ENCODE results near the gene UBE2G1. TPM values are rescaled to one million over a fixed set of nuclear protein-coding genes. Genes with fewer than 3 reads are reported as not detected.

UBE2G1 gene
- total and polyA plus RNA-seq, 2 of the 13 experiments (the other 11 are each of a cell fraction or from before 2014, with no cell fraction given) = 27.9 to 42.6 TPM

DNA sequence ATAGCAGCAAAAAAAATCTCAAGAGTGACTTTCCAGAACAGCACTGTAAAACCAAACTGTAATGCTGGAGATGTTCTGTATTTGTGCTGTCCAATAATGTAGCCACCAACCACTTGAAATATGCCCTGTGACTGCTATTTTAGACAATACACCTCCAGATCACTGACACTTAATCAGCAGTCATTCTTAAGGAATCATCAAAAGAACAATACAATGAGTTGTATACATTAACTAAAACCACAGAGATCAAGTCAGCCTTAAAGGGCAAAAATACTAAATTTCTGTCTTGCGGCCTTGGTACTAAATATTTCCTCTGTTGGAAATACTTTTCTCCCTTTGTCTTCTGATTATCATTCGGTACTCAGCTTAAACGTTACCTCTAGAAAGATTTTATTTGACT lies 69.1 kb downstream of the UBE2G1 start (continued):
- TF ChIP-seq, protein P1, sequence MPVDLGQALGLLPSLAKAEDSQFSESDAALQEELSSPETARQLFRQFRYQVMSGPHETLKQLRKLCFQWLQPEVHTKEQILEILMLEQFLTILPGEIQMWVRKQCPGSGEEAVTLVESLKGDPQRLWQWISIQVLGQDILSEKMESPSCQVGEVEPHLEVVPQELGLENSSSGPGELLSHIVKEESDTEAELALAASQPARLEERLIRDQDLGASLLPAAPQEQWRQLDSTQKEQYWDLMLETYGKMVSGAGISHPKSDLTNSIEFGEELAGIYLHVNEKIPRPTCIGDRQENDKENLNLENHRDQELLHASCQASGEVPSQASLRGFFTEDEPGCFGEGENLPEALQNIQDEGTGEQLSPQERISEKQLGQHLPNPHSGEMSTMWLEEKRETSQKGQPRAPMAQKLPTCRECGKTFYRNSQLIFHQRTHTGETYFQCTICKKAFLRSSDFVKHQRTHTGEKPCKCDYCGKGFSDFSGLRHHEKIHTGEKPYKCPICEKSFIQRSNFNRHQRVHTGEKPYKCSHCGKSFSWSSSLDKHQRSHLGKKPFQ (CRISPR knock-in tag; IDR thresholded peaks at IDR 0.05; ENCODE audit: insufficient replicate concordance) = no peak
- TF ChIP-seq, protein P2, sequence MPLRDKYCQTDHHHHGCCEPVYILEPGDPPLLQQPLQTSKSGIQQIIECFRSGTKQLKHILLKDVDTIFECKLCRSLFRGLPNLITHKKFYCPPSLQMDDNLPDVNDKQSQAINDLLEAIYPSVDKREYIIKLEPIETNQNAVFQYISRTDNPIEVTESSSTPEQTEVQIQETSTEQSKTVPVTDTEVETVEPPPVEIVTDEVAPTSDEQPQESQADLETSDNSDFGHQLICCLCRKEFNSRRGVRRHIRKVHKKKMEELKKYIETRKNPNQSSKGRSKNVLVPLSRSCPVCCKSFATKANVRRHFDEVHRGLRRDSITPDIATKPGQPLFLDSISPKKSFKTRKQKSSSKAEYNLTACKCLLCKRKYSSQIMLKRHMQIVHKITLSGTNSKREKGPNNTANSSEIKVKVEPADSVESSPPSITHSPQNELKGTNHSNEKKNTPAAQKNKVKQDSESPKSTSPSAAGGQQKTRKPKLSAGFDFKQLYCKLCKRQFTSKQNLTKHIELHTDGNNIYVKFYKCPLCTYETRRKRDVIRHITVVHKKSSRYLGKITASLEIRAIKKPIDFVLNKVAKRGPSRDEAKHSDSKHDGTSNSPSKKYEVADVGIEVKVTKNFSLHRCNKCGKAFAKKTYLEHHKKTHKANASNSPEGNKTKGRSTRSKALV (CRISPR knock-in tag; IDR thresholded peaks at IDR 0.05) = no peak

DNA sequence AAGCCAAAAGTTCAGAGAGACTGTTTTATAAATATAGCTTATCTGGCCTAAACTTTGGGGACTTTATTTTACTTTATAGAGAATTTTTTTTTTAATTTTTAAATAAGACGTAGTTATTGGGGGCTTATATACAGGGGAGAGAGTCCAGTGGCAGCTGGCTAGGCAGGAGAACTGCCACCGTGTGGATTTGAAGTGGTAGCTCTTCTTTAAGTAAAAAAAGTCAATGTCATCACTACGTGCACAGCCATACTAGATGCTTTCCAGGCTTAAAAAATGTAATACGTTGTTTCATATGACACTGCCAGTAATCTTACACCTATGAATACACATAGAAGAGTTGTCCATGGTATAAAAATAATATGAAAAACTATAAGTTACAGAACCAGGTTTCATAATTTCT lies 70.8 kb downstream of the UBE2G1 start:
- Histone ChIP-seq H3K4me1 (ENCODE audit: insufficient read depth, low read length) (no peaks in the 10 kb centered on the region), H3K4me3 (replicated peaks in 1 of 3; ENCODE audit: insufficient read depth in 1 of 3, low read depth in 2 of 3, low read length in 3 of 3) (no peak overlapping the region), H3K27me3 (ENCODE audit: control insufficient read depth in 1 of 2, insufficient read depth in 2 of 2, low read length in 2 of 2) (no peaks in the 10 kb centered on the region; a peak in 1 of 5 replicates), H2AFZ (ENCODE audit: low read length) (no peak overlapping the region), H3K9ac (ENCODE audit: insufficient read depth, low read depth, low read length) (no peak overlapping the region), H3K27ac (ENCODE audit: extremely low read length, insufficient read depth, low read length) (no peak overlapping the region), H3K79me2 (ENCODE audit: insufficient read depth, low read length) (peaks cover 18% of the 10 kb centered on the region), H3K36me3 (replicated peaks in 1 of 2; ENCODE audit: control insufficient read depth in 1 of 2, insufficient read depth in 2 of 2, low read length in 2 of 2) (peaks cover 3 to 44% of the 10 kb centered on the region in 2 experiments; a peak in 3 of 5 replicates), H3K4me2 (ENCODE audit: low read depth, low read length) (no peak overlapping the region), H4K20me1 (ENCODE audit: insufficient read depth, low read length) (no peaks in the 10 kb centered on the region), H3K9me3 (ENCODE audit: low read length) (no peaks in the 10 kb centered on the region)
- ATAC-seq (no peak), DNase-seq (ENCODE audit: low spot score) (no peak), FAIRE-seq (no peak)
- ChIA-PET POLR2A (no interaction called here), CTCF (ENCODE audit: low intra/inter-chr PET ratio, low total read pairs) (no interaction called here)
- no peak for TF ChIP-seq ERF (CRISPR knock-in tag; IDR thresholded peaks at IDR 0.05)
- TF ChIP-seq KLF6 (CRISPR knock-in tag; IDR thresholded peaks at IDR 0.05) = no peak
- TF ChIP-seq IRX3 (CRISPR knock-in tag; IDR thresholded peaks at IDR 0.05; ENCODE audit: borderline replicate concordance, low read depth) = no peak
- TF ChIP-seq ZKSCAN1 (IDR thresholded peaks at IDR 0.05; ENCODE audit: low read length) = no peak
- TF ChIP-seq ZNF776 (CRISPR knock-in tag; IDR thresholded peaks at IDR 0.05) = no peak
- TF ChIP-seq GLI4 (CRISPR knock-in tag; IDR thresholded peaks at IDR 0.05; ENCODE audit: borderline replicate concordance) = no peak
- TF ChIP-seq KAT2B (IDR thresholded peaks at IDR 0.05; ENCODE audit: borderline replicate concordance, low read depth, low read length) = no peak
- TF ChIP-seq, protein P3, sequence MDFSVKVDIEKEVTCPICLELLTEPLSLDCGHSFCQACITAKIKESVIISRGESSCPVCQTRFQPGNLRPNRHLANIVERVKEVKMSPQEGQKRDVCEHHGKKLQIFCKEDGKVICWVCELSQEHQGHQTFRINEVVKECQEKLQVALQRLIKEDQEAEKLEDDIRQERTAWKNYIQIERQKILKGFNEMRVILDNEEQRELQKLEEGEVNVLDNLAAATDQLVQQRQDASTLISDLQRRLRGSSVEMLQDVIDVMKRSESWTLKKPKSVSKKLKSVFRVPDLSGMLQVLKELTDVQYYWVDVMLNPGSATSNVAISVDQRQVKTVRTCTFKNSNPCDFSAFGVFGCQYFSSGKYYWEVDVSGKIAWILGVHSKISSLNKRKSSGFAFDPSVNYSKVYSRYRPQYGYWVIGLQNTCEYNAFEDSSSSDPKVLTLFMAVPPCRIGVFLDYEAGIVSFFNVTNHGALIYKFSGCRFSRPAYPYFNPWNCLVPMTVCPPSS (IDR thresholded peaks at IDR 0.05) = no peak
- WGBS (ENCODE audit: low lambda C conversion rate) = 70% methylated on average over 4 of the region's 4 CpGs
- no TSS peak for BruUV-seq (replicated peaks)
- in situ Hi-C loops (cut with HindIII; ENCODE audit: extremely low pct_ligation_motif_present, low pct_unique_long_range_greater_than_20kb) (no loop called here), intact Hi-C loops (cut with micrococcal nuclease; ENCODE audit: unreplicated experiment) (no loop called here)

Measured in HepG2 (cell line).